H1 (cell line): ENCODE measurements around the gene PMM2.

ENCODE experiments used
- ASH2L ChIP-seq: fragments of 200-600, 300-600 bp; sonication (generic); IDR thresholded peaks from one replicate; pipeline ENCODE4 v1.7.1; 2017; ENCODE audit warnings: low read length
- ATF3 ChIP-seq: IDR thresholded peaks from 2 replicates; pipeline ENCODE4 v1.6.1; 2011; ENCODE audit warnings: low read depth, mild to moderate bottlenecking, low read length; ENCODE audit not compliant: insufficient read depth
- CEBPB ChIP-seq: IDR thresholded peaks from 2 replicates; pipeline ENCODE4 v1.6.1; 2012; ENCODE audit warnings: low read depth, low read length
- EZH2 ChIP-seq: fragments of 200-600 bp; sonication (generic); IDR thresholded peaks from 2 replicates; pipeline ENCODE4 v1.7.1; 2012; ENCODE audit warnings: low read depth, mild to moderate bottlenecking, moderate library complexity, low read length, inconsistent platforms; ENCODE audit not compliant: severe bottlenecking
- JUND ChIP-seq: IDR thresholded peaks from 2 replicates; pipeline ENCODE4 v1.6.1; 2011; ENCODE audit warnings: mild to moderate bottlenecking, improper control_type of control experiment, low read length
- POLR2A ChIP-seq, 2 experiments: IDR thresholded peaks; 1 replicate in 1 of 2; 2 replicates in 1 of 2; pipeline ENCODE4 v1.6.1; 2011; ENCODE audit warnings: low read depth in 2 of 2, low read length in 2 of 2, mild to moderate bottlenecking in 2 of 2; ENCODE audit errors: control extremely low read depth in 1 of 2
- POLR2AphosphoS5 ChIP-seq: IDR thresholded peaks from 2 replicates; pipeline ENCODE4 v1.6.1; 2011; ENCODE audit warnings: low read depth, low read length
- RNF2 ChIP-seq: fragments of 200-900, 300-1000 bp; sonication (generic); IDR thresholded peaks from 2 replicates; pipeline ENCODE4 v1.7.1; 2016; ENCODE audit warnings: borderline replicate concordance, low read depth, mild to moderate bottlenecking, antibody characterized with exemption, low read length; ENCODE audit not compliant: poor library complexity, severe bottlenecking; ENCODE audit errors: missing control alignments
- YY1 ChIP-seq: IDR thresholded peaks from 2 replicates; pipeline ENCODE4 v1.6.1; 2011; ENCODE audit warnings: low read depth, mild to moderate bottlenecking, low read length
- TF ChIP-seq, protein P1 (sequence below), 3 experiments: IDR thresholded peaks; 1 replicate in 2 of 3; 2 replicates in 1 of 3; pipeline versions ENCODE4 v1.5.1 to v1.6.1; 2011; ENCODE audit warnings: low read length in 3 of 3, mild to moderate bottlenecking in 3 of 3, inconsistent platforms in 2 of 3, low read depth in 1 of 3, moderate library complexity in 1 of 3; ENCODE audit not compliant: insufficient read depth in 1 of 3; ENCODE audit errors: control extremely low read depth in 1 of 3

DNA sequence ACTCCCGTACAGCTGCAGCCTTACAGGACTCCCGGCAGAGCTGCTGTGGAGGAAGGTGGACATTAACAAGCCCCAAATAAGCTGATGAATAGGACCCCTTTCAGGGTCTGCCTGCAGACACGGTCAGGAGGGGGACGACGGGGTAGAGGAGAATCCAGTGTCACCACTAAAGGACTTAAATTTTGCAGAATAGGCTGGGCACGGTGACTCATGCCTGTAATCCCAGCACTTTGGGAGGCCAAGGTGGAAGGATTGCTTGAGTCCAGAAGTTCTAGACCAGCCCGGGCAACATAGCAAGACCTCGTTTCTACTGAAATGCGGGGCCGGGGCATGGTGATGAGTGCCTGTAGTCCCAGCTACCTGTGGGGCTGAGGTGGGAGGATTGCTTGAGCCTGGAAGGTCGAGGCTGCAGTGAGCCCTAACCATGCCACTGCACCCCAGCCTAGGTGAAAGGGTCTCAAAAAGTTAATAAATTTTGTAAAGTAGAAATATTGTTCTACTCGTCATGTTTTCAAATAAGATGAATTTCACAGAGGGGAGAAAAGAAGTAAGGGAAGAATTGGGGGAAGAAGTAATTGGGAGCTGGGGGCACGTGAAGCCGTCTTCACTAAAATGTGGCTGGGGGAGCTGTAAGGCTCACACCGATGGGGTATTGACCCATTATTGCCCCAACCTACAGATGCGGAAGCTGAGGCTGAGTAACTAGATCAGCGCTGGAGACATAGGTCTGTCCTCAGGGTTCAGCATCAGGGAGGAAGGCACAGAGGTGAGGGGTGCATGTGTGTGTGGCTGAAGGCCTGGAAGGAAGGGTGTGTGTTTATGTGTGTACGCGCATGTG lies 89.2 kb downstream of the PMM2 start:
- TF ChIP-seq POLR2AphosphoS5 (no peak; the same call in 1 of the 2 replicates), YY1 (no peak), JUND (no peak), POLR2A (IDR thresholded peaks at IDR 0.05; ENCODE audit: control extremely low read depth in 1 of 2, low read depth in 2 of 2, low read length in 2 of 2) (no peak), CEBPB (no peak), ATF3 (no peak), EZH2 (no peak), ASH2L (no peak), RNF2 (no peak)
- TF ChIP-seq, protein P1, sequence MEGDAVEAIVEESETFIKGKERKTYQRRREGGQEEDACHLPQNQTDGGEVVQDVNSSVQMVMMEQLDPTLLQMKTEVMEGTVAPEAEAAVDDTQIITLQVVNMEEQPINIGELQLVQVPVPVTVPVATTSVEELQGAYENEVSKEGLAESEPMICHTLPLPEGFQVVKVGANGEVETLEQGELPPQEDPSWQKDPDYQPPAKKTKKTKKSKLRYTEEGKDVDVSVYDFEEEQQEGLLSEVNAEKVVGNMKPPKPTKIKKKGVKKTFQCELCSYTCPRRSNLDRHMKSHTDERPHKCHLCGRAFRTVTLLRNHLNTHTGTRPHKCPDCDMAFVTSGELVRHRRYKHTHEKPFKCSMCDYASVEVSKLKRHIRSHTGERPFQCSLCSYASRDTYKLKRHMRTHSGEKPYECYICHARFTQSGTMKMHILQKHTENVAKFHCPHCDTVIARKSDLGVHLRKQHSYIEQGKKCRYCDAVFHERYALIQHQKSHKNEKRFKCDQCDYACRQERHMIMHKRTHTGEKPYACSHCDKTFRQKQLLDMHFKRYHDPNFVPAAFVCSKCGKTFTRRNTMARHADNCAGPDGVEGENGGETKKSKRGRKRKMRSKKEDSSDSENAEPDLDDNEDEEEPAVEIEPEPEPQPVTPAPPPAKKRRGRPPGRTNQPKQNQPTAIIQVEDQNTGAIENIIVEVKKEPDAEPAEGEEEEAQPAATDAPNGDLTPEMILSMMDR (IDR thresholded peaks at IDR 0.05; ENCODE audit: control extremely low read depth in 1 of 3, insufficient read depth in 1 of 3, low read depth in 1 of 3, low read length in 3 of 3), result no peak
